Lower lobe of right lung (tissue), 2 donors: ENCODE results near the gene TFCP2L1. TPM values are rescaled to one million over a fixed set of nuclear protein-coding genes. Genes with fewer than 3 reads are reported as not detected.

ENCODE experiments used
- ATAC-seq, 2 donors: fragments of 200-7000 bp; cut with Tn5 transposase; one replicate each; pipeline ENCODE4 v1.9.1; 2020 to 2022; ENCODE audit warnings: mild to moderate bottlenecking in 2 of 2, moderate library complexity in 2 of 2
- DNase-seq: peaks from one replicate; pipeline ENCODE4 v3.0.0-alpha.2; 2020
- H3K27ac ChIP-seq: fragments of 200-600 bp; one replicate; pipeline ENCODE4 v1.8.0; 2022
- H3K27me3 ChIP-seq: fragments of 200-600 bp; one replicate; pipeline ENCODE4 v1.8.0; 2022; ENCODE audit warnings: low read depth
- H3K36me3 ChIP-seq: fragments of 200-600 bp; one replicate; pipeline ENCODE4 v1.8.0; 2022; ENCODE audit warnings: mild to moderate bottlenecking
- H3K4me1 ChIP-seq: fragments of 200-600 bp; one replicate; pipeline ENCODE4 v1.8.0; 2022
- H3K4me3 ChIP-seq: fragments of 200-600 bp; one replicate; pipeline ENCODE4 v1.8.0; 2022; ENCODE audit warnings: mild to moderate bottlenecking
- H3K9me3 ChIP-seq: fragments of 200-600 bp; one replicate; pipeline ENCODE4 v1.8.0; 2022
- CTCF ChIP-seq: fragments of 200-600 bp; IDR thresholded peaks from one replicate; pipeline ENCODE4 v1.8.0; 2022; ENCODE audit warnings: antibody characterized with exemption, mild to moderate bottlenecking
- intact Hi-C: fragments of 100-400 bp; cut with DNase I; formaldehyde crosslinking; loops from one replicate; pipeline ENCODE4 v1.11.0; 2022
- total RNA-seq: library from RNA; stranded (reverse); fragmentation: NEBNext Ultra II Directional; extraction: Animal tissue kit (Norgen Biotek cat#: 25700); gene quantifications from one replicate; pipeline ENCODE4 v1.2.1, GENCODE V29; 2021
- donor health status: DM: no; HTN: yes; CAD: no; lungs with severe emphysema.

Gene TFCP2L1
- total RNA-seq, 1 donor from 2014 or later = 19.2 TPM

GRCh38 chr2:121201796-121202195 is 83.2 kb downstream of the TFCP2L1 start:
- H3K4me3 ChIP-seq = no peak overlapping the region
- ATAC-seq = no peak
- H3K27me3 ChIP-seq = no peaks in the 10 kb centered on the region
- peak; percentile 14 for DNase-seq
- H3K4me1 ChIP-seq = peaks cover 4% of the 10 kb centered on the region
- no peak for TF ChIP-seq CTCF
- intact Hi-C loops = no loop called here
- no peak overlapping the region for H3K27ac ChIP-seq
- no peaks in the 10 kb centered on the region for H3K9me3 ChIP-seq
- H3K36me3 ChIP-seq = no peaks in the 10 kb centered on the region

GRCh38 chr2:121200419-121201315 is 84.3 kb downstream of the TFCP2L1 start:
- Histone ChIP-seq H3K36me3 (no peaks in the 10 kb centered on the region), H3K4me1 (peaks cover 14% of the 10 kb centered on the region), H3K27ac (no peak overlapping the region), H3K4me3 (no peak overlapping the region), H3K27me3 (no peaks in the 10 kb centered on the region), H3K9me3 (no peaks in the 10 kb centered on the region)
- intact Hi-C loops = no loop called here
- peak; percentile 20 for DNase-seq
- ATAC-seq = no peak
- TF ChIP-seq CTCF = no peak

- H3K9me3 ChIP-seq = no peaks in the 10 kb centered on the region
- H3K36me3 ChIP-seq = no peaks in the 10 kb centered on the region
- ATAC-seq (no peak), DNase-seq (peak; percentile 39)
- TF ChIP-seq CTCF = no peak
- peaks cover 14% of the 10 kb centered on the region for H3K4me1 ChIP-seq
- peaks cover 3% of the 10 kb centered on the region for H3K27me3 ChIP-seq
- intact Hi-C loops = no loop called here
- H3K4me3 ChIP-seq = no peak overlapping the region
- H3K27ac ChIP-seq = no peak overlapping the region
Observed at GRCh38 chr2:121200011-121200347, 85.0 kb downstream of the TFCP2L1 start.

GRCh38 chr2:121199281-121200010 is 85.6 kb downstream of the TFCP2L1 start:
- no peak for TF ChIP-seq CTCF
- DNase-seq (peak; percentile 35), ATAC-seq (no peak)
- H3K9me3 ChIP-seq = no peaks in the 10 kb centered on the region
- no peaks in the 10 kb centered on the region for H3K36me3 ChIP-seq
- H3K4me1 ChIP-seq = peaks cover 14% of the 10 kb centered on the region
- no peak overlapping the region for H3K4me3 ChIP-seq
- intact Hi-C loops = no loop called here
- peaks cover 3% of the 10 kb centered on the region for H3K27me3 ChIP-seq
- no peak overlapping the region for H3K27ac ChIP-seq

- Histone ChIP-seq H3K4me1 (peaks cover 14% of the 10 kb centered on the region), H3K27me3 (peaks cover 3% of the 10 kb centered on the region), H3K27ac (peak overlapping the region; percentile 84), H3K36me3 (no peaks in the 10 kb centered on the region), H3K4me3 (no peak overlapping the region), H3K9me3 (no peaks in the 10 kb centered on the region)
- no peak for TF ChIP-seq CTCF
- intact Hi-C loops = no loop called here
- peak; percentile 94 to 95 for ATAC-seq
- peak; percentile 94 for DNase-seq
Observed at GRCh38 chr2:121197369-121198091, 87.5 kb downstream of the TFCP2L1 start.
